ENCODE measurements around the gene CCDC60.

The CCDC60 gene

DNA sequence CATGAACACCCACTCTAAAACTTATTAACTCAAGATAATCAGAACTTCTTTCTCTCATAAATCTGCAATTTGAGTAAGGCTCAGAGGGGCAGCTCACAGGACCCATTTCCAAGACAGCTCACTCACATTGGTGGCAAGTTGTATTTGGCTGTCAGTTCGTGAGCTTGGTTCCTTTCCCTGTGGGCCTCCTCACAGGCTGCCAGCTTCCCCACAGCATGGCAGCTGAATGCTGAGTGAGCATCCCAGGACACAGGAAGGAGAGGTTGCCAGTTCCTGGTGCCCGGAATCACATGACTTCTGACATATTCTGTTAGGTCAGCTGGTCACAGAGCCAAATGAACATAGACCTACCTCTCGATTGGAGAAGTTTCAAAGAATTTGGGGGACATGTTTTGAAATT, 142.4 kb downstream of the CCDC60 start:
- no peaks in the 10 kb centered on the region for H3K9me3 ChIP-seq (ENCODE audit: control insufficient read depth, insufficient read depth, low read depth, low read length)
- POLR2A ChIA-PET: no interaction called here
- CTCF ChIA-PET: interaction anchor here (0.6 to 2.1 kb wide), 3 partner anchors 8 to 753 kb away, joined by 3 to 5 read pairs (median 4); no protein-coding TSS in a partner anchor
- H3K36me3 ChIP-seq (ENCODE audit: control insufficient read depth in 2 of 2, insufficient read depth in 1 of 2, low read length in 2 of 2): no peaks in the 10 kb centered on the region
- TF ChIP-seq, protein P1, sequence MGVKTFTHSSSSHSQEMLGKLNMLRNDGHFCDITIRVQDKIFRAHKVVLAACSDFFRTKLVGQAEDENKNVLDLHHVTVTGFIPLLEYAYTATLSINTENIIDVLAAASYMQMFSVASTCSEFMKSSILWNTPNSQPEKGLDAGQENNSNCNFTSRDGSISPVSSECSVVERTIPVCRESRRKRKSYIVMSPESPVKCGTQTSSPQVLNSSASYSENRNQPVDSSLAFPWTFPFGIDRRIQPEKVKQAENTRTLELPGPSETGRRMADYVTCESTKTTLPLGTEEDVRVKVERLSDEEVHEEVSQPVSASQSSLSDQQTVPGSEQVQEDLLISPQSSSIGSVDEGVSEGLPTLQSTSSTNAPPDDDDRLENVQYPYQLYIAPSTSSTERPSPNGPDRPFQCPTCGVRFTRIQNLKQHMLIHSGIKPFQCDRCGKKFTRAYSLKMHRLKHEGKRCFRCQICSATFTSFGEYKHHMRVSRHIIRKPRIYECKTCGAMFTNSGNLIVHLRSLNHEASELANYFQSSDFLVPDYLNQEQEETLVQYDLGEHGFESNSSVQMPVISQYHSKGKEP (tag by site-specific recombination; IDR thresholded peaks at IDR 0.05): no peak
- TF ChIP-seq, protein P2, sequence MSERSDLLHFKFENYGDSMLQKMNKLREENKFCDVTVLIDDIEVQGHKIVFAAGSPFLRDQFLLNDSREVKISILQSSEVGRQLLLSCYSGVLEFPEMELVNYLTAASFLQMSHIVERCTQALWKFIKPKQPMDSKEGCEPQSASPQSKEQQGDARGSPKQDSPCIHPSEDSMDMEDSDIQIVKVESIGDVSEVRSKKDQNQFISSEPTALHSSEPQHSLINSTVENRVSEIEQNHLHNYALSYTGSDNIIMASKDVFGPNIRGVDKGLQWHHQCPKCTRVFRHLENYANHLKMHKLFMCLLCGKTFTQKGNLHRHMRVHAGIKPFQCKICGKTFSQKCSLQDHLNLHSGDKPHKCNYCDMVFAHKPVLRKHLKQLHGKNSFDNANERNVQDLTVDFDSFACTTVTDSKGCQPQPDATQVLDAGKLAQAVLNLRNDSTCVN (tag by site-specific recombination; optimal IDR thresholded peaks at IDR 0.05): no peak
- TF ChIP-seq HOXD13 (CRISPR knock-in tag; IDR thresholded peaks at IDR 0.05; ENCODE audit: borderline replicate concordance): no peak
- no peak for TF ChIP-seq ZNF560 (tag by site-specific recombination; IDR thresholded peaks at IDR 0.05; ENCODE audit: borderline replicate concordance)
- TF ChIP-seq, protein P3, sequence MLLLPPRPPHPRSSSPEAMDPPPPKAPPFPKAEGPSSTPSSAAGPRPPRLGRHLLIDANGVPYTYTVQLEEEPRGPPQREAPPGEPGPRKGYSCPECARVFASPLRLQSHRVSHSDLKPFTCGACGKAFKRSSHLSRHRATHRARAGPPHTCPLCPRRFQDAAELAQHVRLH (tag by site-specific recombination; IDR thresholded peaks at IDR 0.05): no peak
- no peak for TF ChIP-seq ZNF157 (tag by site-specific recombination; IDR thresholded peaks at IDR 0.05)
- no peak for TF ChIP-seq ZNF549 (tag by site-specific recombination; IDR thresholded peaks at IDR 0.05)
- no peak for TF ChIP-seq ZNF830 (tag by site-specific recombination; IDR thresholded peaks at IDR 0.05; ENCODE audit: low read depth)
- no peak for TF ChIP-seq ZNF776 (tag by site-specific recombination; IDR thresholded peaks at IDR 0.05; ENCODE audit: borderline replicate concordance)
- TF ChIP-seq ZNF133 (tag by site-specific recombination; IDR thresholded peaks at IDR 0.05): no peak
- TF ChIP-seq, protein P4, sequence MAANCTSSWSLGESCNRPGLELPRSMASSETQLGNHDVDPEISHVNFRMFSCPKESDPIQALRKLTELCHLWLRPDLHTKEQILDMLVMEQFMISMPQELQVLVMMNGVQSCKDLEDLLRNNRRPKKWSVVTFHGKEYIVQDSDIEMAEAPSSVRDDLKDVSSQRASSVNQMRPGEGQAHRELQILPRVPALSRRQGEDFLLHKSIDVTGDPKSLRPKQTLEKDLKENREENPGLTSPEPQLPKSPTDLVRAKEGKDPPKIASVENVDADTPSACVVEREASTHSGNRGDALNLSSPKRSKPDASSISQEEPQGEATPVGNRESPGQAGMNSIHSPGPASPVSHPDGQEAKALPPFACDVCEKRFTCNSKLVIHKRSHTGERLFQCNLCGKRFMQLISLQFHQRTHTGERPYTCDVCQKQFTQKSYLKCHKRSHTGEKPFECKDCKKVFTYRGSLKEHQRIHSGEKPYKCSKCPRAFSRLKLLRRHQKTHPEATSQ (tag by site-specific recombination; IDR thresholded peaks at IDR 0.05): no peak
- H3K27ac ChIP-seq (ENCODE audit: extremely low read depth, low read depth, low read length): no peak overlapping the region
- H3K4me1 ChIP-seq (ENCODE audit: control insufficient read depth, insufficient read depth, low read length): no peaks in the 10 kb centered on the region
- no peak overlapping the region for H3K4me3 ChIP-seq (ENCODE audit: low read depth, low read length)

DNA sequence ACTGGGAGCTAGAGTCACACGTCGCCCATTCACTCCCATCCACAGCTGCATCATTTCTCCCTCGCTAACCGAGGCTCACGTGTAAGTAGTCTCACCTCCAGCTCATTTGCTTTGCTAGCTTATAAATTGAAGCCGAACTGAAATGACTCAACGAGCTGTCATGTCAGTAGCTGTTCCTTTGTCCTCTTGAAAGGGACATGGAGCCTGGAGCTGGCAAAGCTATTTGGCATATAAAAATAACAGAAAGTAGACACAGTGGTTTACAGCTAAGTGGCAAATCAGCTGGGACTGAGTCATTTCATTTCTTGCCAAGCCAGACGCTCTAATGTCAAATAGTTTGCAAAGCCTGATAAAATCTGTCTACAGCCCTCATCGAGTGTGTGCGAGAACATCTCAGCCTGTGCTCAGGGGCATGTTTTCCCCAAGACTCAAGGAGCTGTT, 144.6 kb downstream of the CCDC60 start:
- no peak overlapping the region for H3K4me3 ChIP-seq (ENCODE audit: low read depth, low read length)
- H3K36me3 ChIP-seq (ENCODE audit: control insufficient read depth in 2 of 2, insufficient read depth in 1 of 2, low read length in 2 of 2): no peaks in the 10 kb centered on the region
- ChIA-PET POLR2A (interaction anchor here (0.6 kb wide), 1 partner anchor 74 kb away, joined by 3 read pairs; no protein-coding TSS in a partner anchor), CTCF (interaction anchor here (1.1 to 1.7 kb wide), 2 partner anchors 9 to 35 kb away, joined by 3 to 9 read pairs; no protein-coding TSS in a partner anchor)
- H3K4me1 ChIP-seq (ENCODE audit: control insufficient read depth, insufficient read depth, low read length): no peaks in the 10 kb centered on the region
- H3K27ac ChIP-seq (ENCODE audit: extremely low read depth, low read depth, low read length): no peak overlapping the region
- TF ChIP-seq FEZF1 (tag by site-specific recombination; IDR thresholded peaks at IDR 0.05): no peak
- TF ChIP-seq ZBTB7A (tag by site-specific recombination; IDR thresholded peaks at IDR 0.05; ENCODE audit: low read depth): no peak
- TF ChIP-seq ZNF37A (tag by site-specific recombination; IDR thresholded peaks at IDR 0.05): no peak
- TF ChIP-seq ZFP69B (tag by site-specific recombination; IDR thresholded peaks at IDR 0.05): no peak
- no peaks in the 10 kb centered on the region for H3K9me3 ChIP-seq (ENCODE audit: control insufficient read depth, insufficient read depth, low read depth, low read length)

DNA sequence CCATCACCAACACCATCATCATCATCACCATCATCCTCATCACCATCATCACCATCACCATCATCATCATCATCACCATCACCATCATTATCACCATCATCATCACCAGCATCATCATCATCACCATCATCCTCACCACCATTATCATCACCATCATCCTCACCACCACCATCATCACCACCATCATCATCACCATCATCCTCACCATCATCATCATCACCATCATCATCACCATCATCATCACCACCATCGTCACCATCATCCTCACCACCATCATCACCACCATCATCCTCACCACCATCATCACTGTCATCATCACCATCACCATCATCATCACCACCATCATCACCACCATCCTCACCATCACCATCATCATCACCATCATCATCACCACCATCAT, 146.0 kb downstream of the CCDC60 start:
- no peaks in the 10 kb centered on the region for H3K4me1 ChIP-seq (ENCODE audit: control insufficient read depth, insufficient read depth, low read length)
- CTCF ChIA-PET: no interaction called here
- H3K9me3 ChIP-seq (ENCODE audit: control insufficient read depth, insufficient read depth, low read depth, low read length): no peaks in the 10 kb centered on the region
- no peaks in the 10 kb centered on the region for H3K36me3 ChIP-seq (ENCODE audit: control insufficient read depth in 2 of 2, insufficient read depth in 1 of 2, low read length in 2 of 2)
- H3K27ac ChIP-seq (ENCODE audit: extremely low read depth, low read depth, low read length): no peak overlapping the region
- POLR2A ChIA-PET: no interaction called here
- H3K4me3 ChIP-seq (ENCODE audit: low read depth, low read length): no peak overlapping the region
- TF ChIP-seq, protein P5, sequence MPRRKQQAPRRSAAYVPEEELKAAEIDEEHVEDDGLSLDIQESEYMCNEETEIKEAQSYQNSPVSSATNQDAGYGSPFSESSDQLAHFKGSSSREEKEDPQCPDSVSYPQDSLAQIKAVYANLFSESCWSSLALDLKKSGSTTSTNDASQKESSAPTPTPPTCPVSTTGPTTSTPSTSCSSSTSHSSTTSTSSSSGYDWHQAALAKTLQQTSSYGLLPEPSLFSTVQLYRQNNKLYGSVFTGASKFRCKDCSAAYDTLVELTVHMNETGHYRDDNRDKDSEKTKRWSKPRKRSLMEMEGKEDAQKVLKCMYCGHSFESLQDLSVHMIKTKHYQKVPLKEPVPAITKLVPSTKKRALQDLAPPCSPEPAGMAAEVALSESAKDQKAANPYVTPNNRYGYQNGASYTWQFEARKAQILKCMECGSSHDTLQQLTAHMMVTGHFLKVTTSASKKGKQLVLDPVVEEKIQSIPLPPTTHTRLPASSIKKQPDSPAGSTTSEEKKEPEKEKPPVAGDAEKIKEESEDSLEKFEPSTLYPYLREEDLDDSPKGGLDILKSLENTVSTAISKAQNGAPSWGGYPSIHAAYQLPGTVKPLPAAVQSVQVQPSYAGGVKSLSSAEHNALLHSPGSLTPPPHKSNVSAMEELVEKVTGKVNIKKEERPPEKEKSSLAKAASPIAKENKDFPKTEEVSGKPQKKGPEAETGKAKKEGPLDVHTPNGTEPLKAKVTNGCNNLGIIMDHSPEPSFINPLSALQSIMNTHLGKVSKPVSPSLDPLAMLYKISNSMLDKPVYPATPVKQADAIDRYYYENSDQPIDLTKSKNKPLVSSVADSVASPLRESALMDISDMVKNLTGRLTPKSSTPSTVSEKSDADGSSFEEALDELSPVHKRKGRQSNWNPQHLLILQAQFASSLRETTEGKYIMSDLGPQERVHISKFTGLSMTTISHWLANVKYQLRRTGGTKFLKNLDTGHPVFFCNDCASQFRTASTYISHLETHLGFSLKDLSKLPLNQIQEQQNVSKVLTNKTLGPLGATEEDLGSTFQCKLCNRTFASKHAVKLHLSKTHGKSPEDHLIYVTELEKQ (tag by site-specific recombination; IDR thresholded peaks at IDR 0.05; ENCODE audit: borderline replicate concordance): no peak
- TF ChIP-seq ZNF707 (tag by site-specific recombination; IDR thresholded peaks at IDR 0.05) (peak; percentile 37; the same call in 1 of the 2 replicates), ZNF302 (tag by site-specific recombination; IDR thresholded peaks at IDR 0.05; ENCODE audit: low read depth) (0 out of 2 replicates have a peak, but pooled peaks have one; percentile 63), ZNF169 (tag by site-specific recombination; IDR thresholded peaks at IDR 0.05) (0 out of 2 replicates have a peak, but pooled peaks have one; percentile 36), ZNF202 (tag by site-specific recombination; IDR thresholded peaks at IDR 0.05; ENCODE audit: borderline replicate concordance) (0 out of 2 replicates have a peak, but pooled peaks have one; percentile 38)
- TF ChIP-seq, protein P6, sequence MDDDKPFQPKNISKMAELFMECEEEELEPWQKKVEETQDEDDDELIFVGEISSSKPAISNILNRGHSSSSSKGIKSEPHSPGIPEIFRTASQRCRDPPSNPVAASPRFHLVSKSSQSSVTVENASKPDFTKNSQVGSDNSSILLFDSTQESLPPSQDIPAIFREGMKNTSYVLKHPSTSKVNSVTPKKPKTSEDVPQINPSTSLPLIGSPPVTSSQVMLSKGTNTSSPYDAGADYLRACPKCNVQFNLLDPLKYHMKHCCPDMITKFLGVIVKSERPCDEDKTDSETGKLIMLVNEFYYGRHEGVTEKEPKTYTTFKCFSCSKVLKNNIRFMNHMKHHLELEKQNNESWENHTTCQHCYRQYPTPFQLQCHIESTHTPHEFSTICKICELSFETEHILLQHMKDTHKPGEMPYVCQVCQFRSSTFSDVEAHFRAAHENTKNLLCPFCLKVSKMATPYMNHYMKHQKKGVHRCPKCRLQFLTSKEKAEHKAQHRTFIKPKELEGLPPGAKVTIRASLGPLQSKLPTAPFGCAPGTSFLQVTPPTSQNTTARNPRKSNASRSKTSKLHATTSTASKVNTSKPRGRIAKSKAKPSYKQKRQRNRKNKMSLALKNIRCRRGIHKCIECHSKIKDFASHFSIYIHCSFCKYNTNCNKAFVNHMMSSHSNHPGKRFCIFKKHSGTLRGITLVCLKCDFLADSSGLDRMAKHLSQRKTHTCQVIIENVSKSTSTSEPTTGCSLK (tag by site-specific recombination; IDR thresholded peaks at IDR 0.05): no peak

Data from HEK293 (cell line).